ENCODE data around the gene PTPRJ. TPM values are rescaled to one million over a fixed set of nuclear protein-coding genes. Genes with fewer than 3 reads are reported as not detected.

The PTPRJ gene
- total and polyA plus RNA-seq, 2 of the 13 experiments (the other 11 are each of a cell fraction or from before 2014, with no cell fraction given), result 1.0 to 1.2 TPM

DNA sequence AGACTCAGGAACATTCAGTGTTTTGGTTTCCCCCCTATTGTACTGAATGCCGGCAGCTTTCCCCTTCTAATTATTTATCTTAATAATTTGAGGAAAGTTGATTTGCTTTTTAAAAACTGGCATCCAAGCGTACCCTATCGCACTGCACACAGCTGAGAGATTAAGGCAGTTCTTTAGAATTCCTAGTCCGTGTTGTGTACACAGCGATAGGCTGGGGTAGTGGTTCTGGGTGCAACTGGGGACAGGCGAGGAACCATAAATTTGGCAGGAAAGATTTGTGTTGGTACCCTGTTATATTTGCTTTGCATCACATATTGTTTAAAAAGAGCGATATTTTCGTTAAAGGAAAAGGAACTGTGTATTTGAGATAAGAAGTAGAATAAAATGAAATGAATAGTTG is 39.2 kb downstream of the PTPRJ start (continued):
- TF ChIP-seq ZBTB7A (CRISPR knock-in tag; IDR thresholded peaks at IDR 0.05) (no peak), ZBTB3 (CRISPR knock-in tag; IDR thresholded peaks at IDR 0.05; ENCODE audit: borderline replicate concordance, low read depth) (no peak)
- TF ChIP-seq, protein P1, sequence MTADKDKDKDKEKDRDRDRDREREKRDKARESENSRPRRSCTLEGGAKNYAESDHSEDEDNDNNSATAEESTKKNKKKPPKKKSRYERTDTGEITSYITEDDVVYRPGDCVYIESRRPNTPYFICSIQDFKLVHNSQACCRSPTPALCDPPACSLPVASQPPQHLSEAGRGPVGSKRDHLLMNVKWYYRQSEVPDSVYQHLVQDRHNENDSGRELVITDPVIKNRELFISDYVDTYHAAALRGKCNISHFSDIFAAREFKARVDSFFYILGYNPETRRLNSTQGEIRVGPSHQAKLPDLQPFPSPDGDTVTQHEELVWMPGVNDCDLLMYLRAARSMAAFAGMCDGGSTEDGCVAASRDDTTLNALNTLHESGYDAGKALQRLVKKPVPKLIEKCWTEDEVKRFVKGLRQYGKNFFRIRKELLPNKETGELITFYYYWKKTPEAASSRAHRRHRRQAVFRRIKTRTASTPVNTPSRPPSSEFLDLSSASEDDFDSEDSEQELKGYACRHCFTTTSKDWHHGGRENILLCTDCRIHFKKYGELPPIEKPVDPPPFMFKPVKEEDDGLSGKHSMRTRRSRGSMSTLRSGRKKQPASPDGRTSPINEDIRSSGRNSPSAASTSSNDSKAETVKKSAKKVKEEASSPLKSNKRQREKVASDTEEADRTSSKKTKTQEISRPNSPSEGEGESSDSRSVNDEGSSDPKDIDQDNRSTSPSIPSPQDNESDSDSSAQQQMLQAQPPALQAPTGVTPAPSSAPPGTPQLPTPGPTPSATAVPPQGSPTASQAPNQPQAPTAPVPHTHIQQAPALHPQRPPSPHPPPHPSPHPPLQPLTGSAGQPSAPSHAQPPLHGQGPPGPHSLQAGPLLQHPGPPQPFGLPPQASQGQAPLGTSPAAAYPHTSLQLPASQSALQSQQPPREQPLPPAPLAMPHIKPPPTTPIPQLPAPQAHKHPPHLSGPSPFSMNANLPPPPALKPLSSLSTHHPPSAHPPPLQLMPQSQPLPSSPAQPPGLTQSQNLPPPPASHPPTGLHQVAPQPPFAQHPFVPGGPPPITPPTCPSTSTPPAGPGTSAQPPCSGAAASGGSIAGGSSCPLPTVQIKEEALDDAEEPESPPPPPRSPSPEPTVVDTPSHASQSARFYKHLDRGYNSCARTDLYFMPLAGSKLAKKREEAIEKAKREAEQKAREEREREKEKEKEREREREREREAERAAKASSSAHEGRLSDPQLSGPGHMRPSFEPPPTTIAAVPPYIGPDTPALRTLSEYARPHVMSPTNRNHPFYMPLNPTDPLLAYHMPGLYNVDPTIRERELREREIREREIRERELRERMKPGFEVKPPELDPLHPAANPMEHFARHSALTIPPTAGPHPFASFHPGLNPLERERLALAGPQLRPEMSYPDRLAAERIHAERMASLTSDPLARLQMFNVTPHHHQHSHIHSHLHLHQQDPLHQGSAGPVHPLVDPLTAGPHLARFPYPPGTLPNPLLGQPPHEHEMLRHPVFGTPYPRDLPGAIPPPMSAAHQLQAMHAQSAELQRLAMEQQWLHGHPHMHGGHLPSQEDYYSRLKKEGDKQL (CRISPR knock-in tag; IDR thresholded peaks at IDR 0.05; ENCODE audit: low read depth), result no peak

DNA sequence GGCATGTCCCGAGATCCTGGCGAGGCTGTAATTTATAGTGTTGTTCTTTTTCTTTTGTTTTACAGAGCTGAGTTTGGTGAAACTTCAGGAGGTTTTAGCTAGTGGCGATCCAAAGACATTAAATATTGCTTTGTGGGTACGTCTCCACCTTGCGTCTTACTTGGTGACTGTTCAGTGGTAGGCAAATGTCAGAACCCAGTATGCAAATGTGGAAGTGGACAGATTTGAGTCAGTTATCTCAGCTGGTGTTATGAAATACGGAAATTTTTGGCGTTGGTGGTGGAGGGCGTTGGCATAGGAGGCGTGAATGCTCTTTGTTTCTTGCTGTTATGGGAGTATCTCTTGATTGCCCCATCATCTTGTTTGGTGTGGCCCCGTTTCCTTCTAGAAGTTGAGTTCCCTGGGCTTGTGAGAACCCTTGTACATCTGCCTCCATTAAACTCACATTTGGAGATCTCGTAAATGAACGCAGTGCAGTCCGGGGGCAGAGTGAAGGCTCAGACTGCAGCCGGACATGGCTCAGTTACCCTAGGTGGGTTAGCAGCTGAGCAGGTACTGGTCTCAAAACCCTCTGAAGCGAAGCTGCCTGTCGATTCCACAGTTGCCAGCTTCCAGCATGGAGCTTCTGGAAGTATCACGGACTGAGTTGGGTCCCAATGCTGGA is 39.9 kb downstream of the PTPRJ start:
- Histone ChIP-seq H3K79me2 (ENCODE audit: insufficient read depth, low read length) (no peaks in the 10 kb centered on the region), H2AFZ (ENCODE audit: low read length) (no peak overlapping the region), H3K9ac (ENCODE audit: insufficient read depth, low read depth, low read length) (no peak overlapping the region), H3K4me3 (replicated peaks in 1 of 3; ENCODE audit: insufficient read depth in 1 of 3, low read depth in 2 of 3, low read length in 3 of 3) (no peak overlapping the region), H3K27me3 (ENCODE audit: control insufficient read depth in 1 of 2, insufficient read depth in 2 of 2, low read length in 2 of 2) (no peaks in the 10 kb centered on the region), H3K4me1 (ENCODE audit: insufficient read depth, low read length) (no peaks in the 10 kb centered on the region), H3K27ac (ENCODE audit: extremely low read length, insufficient read depth, low read length) (no peak overlapping the region), H3K4me2 (ENCODE audit: low read depth, low read length) (no peak overlapping the region), H3K36me3 (replicated peaks in 1 of 2; ENCODE audit: control insufficient read depth in 1 of 2, insufficient read depth in 2 of 2, low read length in 2 of 2) (no peaks in the 10 kb centered on the region), H3K9me3 (ENCODE audit: low read length) (no peaks in the 10 kb centered on the region), H4K20me1 (ENCODE audit: insufficient read depth, low read length) (no peaks in the 10 kb centered on the region)
- POLR2A ChIA-PET, result no interaction called here
- DNase-seq (ENCODE audit: low spot score) (no peak), FAIRE-seq (no peak), ATAC-seq (no peak)
- in situ Hi-C loops (cut with HindIII; ENCODE audit: extremely low pct_ligation_motif_present, low pct_unique_long_range_greater_than_20kb) (no loop called here), intact Hi-C loops (cut with micrococcal nuclease; ENCODE audit: unreplicated experiment) (no loop called here)
- WGBS (ENCODE audit: low lambda C conversion rate), result 90% methylated on average over 16 of the region's 17 CpGs
- BruUV-seq (replicated peaks), result no TSS peak
- CTCF ChIA-PET (ENCODE audit: low intra/inter-chr PET ratio, low total read pairs), result no interaction called here
- TF ChIP-seq, protein P2, sequence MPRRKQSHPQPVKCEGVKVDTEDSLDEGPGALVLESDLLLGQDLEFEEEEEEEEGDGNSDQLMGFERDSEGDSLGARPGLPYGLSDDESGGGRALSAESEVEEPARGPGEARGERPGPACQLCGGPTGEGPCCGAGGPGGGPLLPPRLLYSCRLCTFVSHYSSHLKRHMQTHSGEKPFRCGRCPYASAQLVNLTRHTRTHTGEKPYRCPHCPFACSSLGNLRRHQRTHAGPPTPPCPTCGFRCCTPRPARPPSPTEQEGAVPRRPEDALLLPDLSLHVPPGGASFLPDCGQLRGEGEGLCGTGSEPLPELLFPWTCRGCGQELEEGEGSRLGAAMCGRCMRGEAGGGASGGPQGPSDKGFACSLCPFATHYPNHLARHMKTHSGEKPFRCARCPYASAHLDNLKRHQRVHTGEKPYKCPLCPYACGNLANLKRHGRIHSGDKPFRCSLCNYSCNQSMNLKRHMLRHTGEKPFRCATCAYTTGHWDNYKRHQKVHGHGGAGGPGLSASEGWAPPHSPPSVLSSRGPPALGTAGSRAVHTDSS (CRISPR knock-in tag; conservative IDR thresholded peaks at IDR 0.05), result no peak
- TF ChIP-seq, protein P3, sequence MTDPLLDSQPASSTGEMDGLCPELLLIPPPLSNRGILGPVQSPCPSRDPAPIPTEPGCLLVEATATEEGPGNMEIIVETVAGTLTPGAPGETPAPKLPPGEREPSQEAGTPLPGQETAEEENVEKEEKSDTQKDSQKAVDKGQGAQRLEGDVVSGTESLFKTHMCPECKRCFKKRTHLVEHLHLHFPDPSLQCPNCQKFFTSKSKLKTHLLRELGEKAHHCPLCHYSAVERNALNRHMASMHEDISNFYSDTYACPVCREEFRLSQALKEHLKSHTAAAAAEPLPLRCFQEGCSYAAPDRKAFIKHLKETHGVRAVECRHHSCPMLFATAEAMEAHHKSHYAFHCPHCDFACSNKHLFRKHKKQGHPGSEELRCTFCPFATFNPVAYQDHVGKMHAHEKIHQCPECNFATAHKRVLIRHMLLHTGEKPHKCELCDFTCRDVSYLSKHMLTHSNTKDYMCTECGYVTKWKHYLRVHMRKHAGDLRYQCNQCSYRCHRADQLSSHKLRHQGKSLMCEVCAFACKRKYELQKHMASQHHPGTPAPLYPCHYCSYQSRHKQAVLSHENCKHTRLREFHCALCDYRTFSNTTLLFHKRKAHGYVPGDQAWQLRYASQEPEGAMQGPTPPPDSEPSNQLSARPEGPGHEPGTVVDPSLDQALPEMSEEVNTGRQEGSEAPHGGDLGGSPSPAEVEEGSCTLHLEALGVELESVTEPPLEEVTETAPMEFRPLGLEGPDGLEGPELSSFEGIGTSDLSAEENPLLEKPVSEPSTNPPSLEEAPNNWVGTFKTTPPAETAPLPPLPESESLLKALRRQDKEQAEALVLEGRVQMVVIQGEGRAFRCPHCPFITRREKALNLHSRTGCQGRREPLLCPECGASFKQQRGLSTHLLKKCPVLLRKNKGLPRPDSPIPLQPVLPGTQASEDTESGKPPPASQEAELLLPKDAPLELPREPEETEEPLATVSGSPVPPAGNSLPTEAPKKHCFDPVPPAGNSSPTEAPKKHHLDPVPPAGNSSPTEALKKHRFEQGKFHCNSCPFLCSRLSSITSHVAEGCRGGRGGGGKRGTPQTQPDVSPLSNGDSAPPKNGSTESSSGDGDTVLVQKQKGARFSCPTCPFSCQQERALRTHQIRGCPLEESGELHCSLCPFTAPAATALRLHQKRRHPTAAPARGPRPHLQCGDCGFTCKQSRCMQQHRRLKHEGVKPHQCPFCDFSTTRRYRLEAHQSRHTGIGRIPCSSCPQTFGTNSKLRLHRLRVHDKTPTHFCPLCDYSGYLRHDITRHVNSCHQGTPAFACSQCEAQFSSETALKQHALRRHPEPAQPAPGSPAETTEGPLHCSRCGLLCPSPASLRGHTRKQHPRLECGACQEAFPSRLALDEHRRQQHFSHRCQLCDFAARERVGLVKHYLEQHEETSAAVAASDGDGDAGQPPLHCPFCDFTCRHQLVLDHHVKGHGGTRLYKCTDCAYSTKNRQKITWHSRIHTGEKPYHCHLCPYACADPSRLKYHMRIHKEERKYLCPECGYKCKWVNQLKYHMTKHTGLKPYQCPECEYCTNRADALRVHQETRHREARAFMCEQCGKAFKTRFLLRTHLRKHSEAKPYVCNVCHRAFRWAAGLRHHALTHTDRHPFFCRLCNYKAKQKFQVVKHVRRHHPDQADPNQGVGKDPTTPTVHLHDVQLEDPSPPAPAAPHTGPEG (CRISPR knock-in tag; IDR thresholded peaks at IDR 0.05), result no peak
- no peak for TF ChIP-seq SP2 (CRISPR knock-in tag; IDR thresholded peaks at IDR 0.05)
- no peak for TF ChIP-seq ZSCAN20 (CRISPR knock-in tag; IDR thresholded peaks at IDR 0.05; ENCODE audit: borderline replicate concordance)
- TF ChIP-seq ZSCAN9 (CRISPR knock-in tag; IDR thresholded peaks at IDR 0.05; ENCODE audit: borderline replicate concordance), result no peak
- TF ChIP-seq ZNF292 (CRISPR knock-in tag; IDR thresholded peaks at IDR 0.05; ENCODE audit: borderline replicate concordance, low read depth), result no peak
- TF ChIP-seq TP53 (CRISPR knock-in tag; conservative IDR thresholded peaks at IDR 0.05), result no peak
